ENCODE results near the gene SH3YL1. TPM values are rescaled to one million over a fixed set of nuclear protein-coding genes. Genes with fewer than 3 reads are reported as not detected.

Gene SH3YL1
- total and polyA plus RNA-seq, 9 donors = 35.3 to 117 (median 53.1) TPM

DNA sequence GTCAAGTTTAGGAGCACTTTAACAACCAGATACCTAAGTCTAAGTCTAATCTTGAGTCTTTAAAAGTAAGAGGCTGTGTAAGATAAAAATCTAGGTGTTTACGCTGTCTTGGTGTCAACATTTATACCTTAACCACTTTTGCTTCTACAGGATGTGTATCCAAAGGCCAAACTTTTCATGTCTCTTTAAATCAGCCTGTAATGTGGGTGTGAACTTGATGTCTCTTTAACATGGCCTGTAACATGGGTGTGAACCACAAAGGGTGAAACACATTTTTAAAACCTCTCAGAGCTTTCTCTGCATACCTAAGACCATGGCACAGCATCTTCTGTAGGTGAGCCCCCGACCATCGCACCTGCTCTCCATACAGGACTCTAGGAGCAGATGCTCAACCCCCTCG, 40.4 kb downstream of the SH3YL1 start:
- DNase-seq = no peak
- H3K9me3 ChIP-seq = no peaks in the 10 kb centered on the region
- 72 to 82% (median 80%) methylated on average over 4 of the region's 4 CpGs for WGBS, 3 donors
- intact Hi-C loops (cut with DNase I) = no loop called here
- H3K27ac ChIP-seq = no peak overlapping the region
- H3K36me3 ChIP-seq = peaks cover 6% of the 10 kb centered on the region
- no peak overlapping the region for H3K4me3 ChIP-seq
- no peaks in the 10 kb centered on the region for H3K27me3 ChIP-seq
- TF ChIP-seq POLR2A (IDR thresholded peaks at IDR 0.05) = no peak
- no peak for TF ChIP-seq EP300 (IDR thresholded peaks at IDR 0.05)
- TF ChIP-seq CTCF (IDR thresholded peaks at IDR 0.05) = no peak
- H3K4me1 ChIP-seq (ENCODE audit: insufficient read depth) = no peaks in the 10 kb centered on the region

GRCh38 chr2:216068-216467, 47.8 kb downstream of the SH3YL1 start:
- WGBS, 3 donors = 85 to 91% (median 89%) methylated on average over 3 of the region's 3 CpGs
- H3K27me3 ChIP-seq = no peaks in the 10 kb centered on the region
- no peaks in the 10 kb centered on the region for H3K36me3 ChIP-seq
- no peak for DNase-seq
- TF ChIP-seq POLR2A (IDR thresholded peaks at IDR 0.05) (no peak), EP300 (IDR thresholded peaks at IDR 0.05) (no peak), CTCF (IDR thresholded peaks at IDR 0.05) (no peak)
- no peak overlapping the region for H3K4me3 ChIP-seq
- H3K9me3 ChIP-seq = no peaks in the 10 kb centered on the region
- intact Hi-C loops (cut with DNase I) = no loop called here
- no peak overlapping the region for H3K27ac ChIP-seq
- H3K4me1 ChIP-seq (ENCODE audit: insufficient read depth) = no peaks in the 10 kb centered on the region

DNA sequence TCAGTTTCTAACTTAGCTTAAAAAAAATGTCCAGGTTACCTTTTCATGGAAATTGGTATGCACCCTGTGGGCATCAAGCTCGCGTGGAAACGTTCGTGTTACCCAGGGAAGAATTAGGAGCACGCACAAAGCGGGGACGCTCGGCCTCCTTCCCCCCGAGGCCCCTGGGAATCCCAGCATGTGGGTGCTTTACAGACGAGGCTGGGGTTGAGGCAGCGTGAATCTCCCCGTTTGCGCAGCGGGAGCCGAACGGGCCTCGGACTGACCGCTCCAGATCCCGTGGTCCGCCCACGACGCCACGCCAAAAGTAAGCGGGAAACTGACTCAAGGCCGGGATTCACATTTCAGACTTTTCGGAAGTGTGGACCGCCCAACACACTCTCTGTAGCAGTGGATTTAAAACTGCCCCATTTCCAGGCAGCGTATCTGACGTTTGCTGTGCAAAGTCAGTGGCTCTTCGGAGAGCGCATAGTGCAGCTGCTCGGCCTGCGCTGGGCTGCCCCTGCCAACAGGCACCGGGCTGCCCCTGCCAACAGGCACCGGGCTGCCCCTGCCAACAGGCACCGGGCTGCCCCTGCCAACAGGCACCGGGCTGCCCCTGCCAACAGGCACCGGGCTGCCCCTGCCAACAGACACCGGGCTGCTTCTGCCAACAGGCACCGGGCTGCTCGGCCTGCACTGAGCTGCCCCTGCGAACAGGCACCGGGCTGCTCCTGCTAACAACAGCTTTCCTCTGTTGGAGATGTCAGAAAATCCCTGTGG, 49.7 kb downstream of the SH3YL1 start:
- Histone ChIP-seq H3K9me3 (no peaks in the 10 kb centered on the region), H3K27ac (no peak overlapping the region), H3K4me1 (ENCODE audit: insufficient read depth) (no peaks in the 10 kb centered on the region), H3K27me3 (no peaks in the 10 kb centered on the region), H3K4me3 (no peak overlapping the region), H3K36me3 (no peaks in the 10 kb centered on the region)
- 75 to 87% (median 80%) methylated on average over 43 of the region's 43 CpGs for WGBS, 3 donors
- no peak for TF ChIP-seq EP300 (IDR thresholded peaks at IDR 0.05)
- TF ChIP-seq CTCF (IDR thresholded peaks at IDR 0.05) = no peak
- no peak for TF ChIP-seq POLR2A (IDR thresholded peaks at IDR 0.05)
- intact Hi-C loops (cut with DNase I) = no loop called here
- no peak for DNase-seq

- H3K36me3 ChIP-seq = no peaks in the 10 kb centered on the region
- no peaks in the 10 kb centered on the region for H3K4me1 ChIP-seq (ENCODE audit: insufficient read depth)
- H3K4me3 ChIP-seq = no peak overlapping the region
- intact Hi-C loops (cut with DNase I) = no loop called here
- no peaks in the 10 kb centered on the region for H3K9me3 ChIP-seq
- TF ChIP-seq EP300 (IDR thresholded peaks at IDR 0.05) = no peak
- no peak for DNase-seq
- no peak overlapping the region for H3K27ac ChIP-seq
- 80 to 94% (median 85%) methylated on average over 5 of the region's 5 CpGs for WGBS, 3 donors
- no peaks in the 10 kb centered on the region for H3K27me3 ChIP-seq
Measured at GRCh38 chr2:211486-212184, 52.2 kb downstream of the SH3YL1 start.

DNA sequence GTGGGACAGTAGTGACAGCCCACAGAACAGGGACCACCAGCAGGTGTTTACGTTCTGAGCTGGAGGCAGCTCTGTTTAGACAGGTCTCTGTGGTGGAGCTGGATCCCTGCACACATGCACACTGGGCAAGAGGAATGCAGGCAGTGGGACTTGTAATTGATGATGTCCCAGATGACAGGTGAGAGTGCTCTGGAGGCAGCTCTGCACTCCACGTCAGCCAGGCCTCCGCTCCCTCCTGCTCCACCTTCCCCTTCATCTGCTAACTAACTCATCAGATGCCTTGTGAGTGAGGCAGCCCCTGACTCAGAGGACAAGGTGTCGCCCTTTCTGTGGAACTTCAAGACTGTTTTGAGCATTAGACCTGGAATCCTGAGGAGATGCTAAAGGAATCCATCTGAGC, 53.2 kb downstream of the SH3YL1 start:
- Histone ChIP-seq H3K27ac (no peak overlapping the region), H3K4me1 (ENCODE audit: insufficient read depth) (no peaks in the 10 kb centered on the region), H3K9me3 (no peaks in the 10 kb centered on the region), H3K36me3 (no peaks in the 10 kb centered on the region), H3K27me3 (no peaks in the 10 kb centered on the region), H3K4me3 (no peak overlapping the region)
- DNase-seq = no peak
- TF ChIP-seq CTCF (IDR thresholded peaks at IDR 0.05) (no peak), POLR2A (IDR thresholded peaks at IDR 0.05) (no peak), EP300 (IDR thresholded peaks at IDR 0.05) (no peak)
- 77 to 82% (median 81%) methylated on average over 4 of the region's 4 CpGs for WGBS, 3 donors
- intact Hi-C loops (cut with DNase I) = no loop called here

Data from ovary (tissue), 9 donors.